Measurements from ENCODE around the gene DALRD3. TPM values are rescaled to one million over a fixed set of nuclear protein-coding genes. Genes with fewer than 3 reads are reported as not detected.
A peak's percentile ranks its signal among the peaks of the same experiment; 100 is the strongest.

Gene DALRD3
- total and polyA plus RNA-seq, 2 experiments from 2014 or later: 31.0 to 57.7 TPM

- Histone ChIP-seq H2AFZ (0 out of 2 replicates have a peak overlapping the region, but pooled peaks have one; percentile 73), H4K20me1 (replicated peaks; ENCODE audit: insufficient read depth) (peaks cover 14% of the 10 kb centered on the region), H3K4me1 (ENCODE audit: insufficient read depth) (peaks cover 27% of the 10 kb centered on the region; the same call in 1 of the 2 replicates), H3K9me2 (ENCODE audit: insufficient read depth) (no peaks in the 10 kb centered on the region), H3K79me2 (replicated peaks; ENCODE audit: insufficient read depth) (peaks cover 18% of the 10 kb centered on the region), H3K36me3 (ENCODE audit: insufficient read depth) (peaks cover 18% of the 10 kb centered on the region), H3K27ac (ENCODE audit: low read depth) (peak overlapping the region; percentile 97), H3K4me3 (peak overlapping the region; percentile 97), H3K27me3 (ENCODE audit: insufficient read depth) (no peaks in the 10 kb centered on the region), H3F3A (replicated peaks; ENCODE audit: low read depth) (peaks cover 47% of the 10 kb centered on the region), H3K4me2 (peak overlapping the region; percentile 99)
- peak overlapping the region; percentile 95 for H3K27ac Mint-ChIP-seq
- H3K36me3 Mint-ChIP-seq (ENCODE audit: low read depth): peaks cover 49% of the 10 kb centered on the region
- peak overlapping the region; percentile 93 for H3K4me3 Mint-ChIP-seq
- DNase-seq (ENCODE audit: low spot score) (peak; percentile 100), ATAC-seq (peak; percentile 46)
- peaks cover 24% of the 10 kb centered on the region for H3K4me1 Mint-ChIP-seq
- no peaks in the 10 kb centered on the region; the same call in 1 of the 3 replicates for H3K9me3 Mint-ChIP-seq
- peaks cover 27% of the 10 kb centered on the region for H3K27me3 Mint-ChIP-seq (ENCODE audit: insufficient read depth, low read depth, poor library complexity)
- no peak for TF ChIP-seq JUNB (IDR thresholded peaks at IDR 0.05; ENCODE audit: unreplicated experiment)
- peak; percentile 85 for TF ChIP-seq CREB1 (CRISPR knock-in tag; IDR thresholded peaks at IDR 0.05; ENCODE audit: low read depth)
- TF ChIP-seq STAT1 (IDR thresholded peaks at IDR 0.05; ENCODE audit: unreplicated experiment): no peak
- TF ChIP-seq POLR2AphosphoS5 (IDR thresholded peaks at IDR 0.05; ENCODE audit: low read depth): peak; percentile 100
- no peak for TF ChIP-seq REST (IDR thresholded peaks at IDR 0.05; ENCODE audit: unreplicated experiment)
- TF ChIP-seq CTCF (conservative IDR thresholded peaks at IDR 0.05; ENCODE audit: low read depth in 2 of 2): no peak
- TF ChIP-seq ETS1 (IDR thresholded peaks at IDR 0.05): peak; percentile 79
These were observed 2.9 kb upstream of the DALRD3 start for GRCh38 chr3:49021213-49021812.

Measured in GM23338 (cell line).